HL-60/S4 (cell line): Measurements from ENCODE around the gene FSD1.
"Not testable (repeated sequence)": the region's sequence is repeated elsewhere in the genome, so short reads cannot be mapped to it uniquely, and the experiment has no call there.

Source experiments
- in situ Hi-C: fragments of 300-500 bp; cut with MboI; formaldehyde crosslinking; loops from 2 replicates; pipeline ENCODE4 v1.14.3; 2022; ENCODE audit warnings: low sequenced_read_pairs

Gene FSD1

DNA sequence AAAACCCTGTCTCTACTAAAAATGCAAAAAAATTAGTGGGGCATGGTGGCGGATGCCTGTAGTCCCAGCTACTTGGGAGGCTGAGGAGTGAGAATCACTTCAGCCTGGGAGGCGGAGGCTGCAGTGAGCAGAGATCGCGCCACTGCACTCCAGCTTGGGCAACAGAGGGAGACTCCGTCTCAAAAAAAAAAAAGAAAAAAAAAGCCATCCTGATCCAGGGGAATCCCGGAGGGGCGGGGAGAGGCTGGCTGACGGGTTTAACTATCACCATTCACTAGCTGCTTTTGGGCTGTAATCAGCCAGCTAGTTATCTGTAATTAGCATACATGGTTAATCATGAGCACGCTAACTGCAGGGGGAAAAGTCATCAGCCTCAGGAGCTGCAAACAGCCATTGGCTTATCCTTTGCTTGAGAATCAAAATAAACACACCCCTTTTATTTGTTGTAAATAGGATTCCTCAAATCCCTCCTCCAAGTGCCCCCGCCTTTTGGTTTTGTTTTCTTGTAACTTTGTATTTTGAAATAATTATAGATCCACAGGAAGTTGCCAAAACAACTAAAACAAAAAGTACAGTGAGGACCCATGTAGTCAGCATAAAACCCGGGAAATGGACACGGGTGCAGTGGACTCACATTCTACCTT, 9.6 kb downstream of the FSD1 start:
- in situ Hi-C loops = no loop called here

DNA sequence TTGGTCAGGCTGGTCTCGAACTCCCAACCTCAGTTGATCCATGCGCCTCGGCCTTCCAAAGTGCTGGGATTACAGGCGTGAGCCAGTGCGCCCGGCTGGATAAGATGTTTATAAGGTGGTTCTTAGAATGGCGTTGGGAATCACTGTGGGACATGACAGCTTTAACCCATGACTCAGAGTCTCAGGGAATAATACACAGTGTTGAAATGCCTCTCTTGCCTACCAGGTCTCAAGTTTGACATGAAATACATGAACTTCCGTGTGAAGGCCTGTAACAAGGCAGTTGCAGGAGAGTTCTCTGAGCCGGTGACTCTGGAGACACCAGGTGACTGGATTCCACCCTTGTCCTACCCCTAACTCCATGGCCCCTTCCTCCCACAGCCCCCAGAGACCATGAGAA, 12.6 kb downstream of the FSD1 start:
- in situ Hi-C loops = no loop called here

DNA sequence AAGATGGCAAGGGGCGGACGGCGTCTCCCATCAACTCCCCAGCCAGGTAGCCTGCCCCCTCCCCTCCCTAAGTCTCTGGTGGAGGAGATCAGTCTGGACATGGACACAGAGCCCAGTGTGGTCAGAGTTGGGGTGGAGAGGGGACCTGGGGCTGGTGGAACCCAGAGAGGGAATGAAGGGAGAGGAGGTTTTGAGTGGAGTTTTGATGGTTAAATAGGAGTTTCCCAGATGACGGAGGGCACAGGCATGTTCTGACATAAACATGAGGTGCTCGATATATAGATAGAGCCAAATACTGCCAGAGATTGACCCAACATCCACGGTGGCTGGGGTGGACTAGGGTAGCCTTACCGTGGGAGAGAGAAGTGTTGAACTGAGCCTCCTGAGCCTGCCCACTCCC, 14.1 kb downstream of the FSD1 start:
- in situ Hi-C loops = no loop called here

DNA sequence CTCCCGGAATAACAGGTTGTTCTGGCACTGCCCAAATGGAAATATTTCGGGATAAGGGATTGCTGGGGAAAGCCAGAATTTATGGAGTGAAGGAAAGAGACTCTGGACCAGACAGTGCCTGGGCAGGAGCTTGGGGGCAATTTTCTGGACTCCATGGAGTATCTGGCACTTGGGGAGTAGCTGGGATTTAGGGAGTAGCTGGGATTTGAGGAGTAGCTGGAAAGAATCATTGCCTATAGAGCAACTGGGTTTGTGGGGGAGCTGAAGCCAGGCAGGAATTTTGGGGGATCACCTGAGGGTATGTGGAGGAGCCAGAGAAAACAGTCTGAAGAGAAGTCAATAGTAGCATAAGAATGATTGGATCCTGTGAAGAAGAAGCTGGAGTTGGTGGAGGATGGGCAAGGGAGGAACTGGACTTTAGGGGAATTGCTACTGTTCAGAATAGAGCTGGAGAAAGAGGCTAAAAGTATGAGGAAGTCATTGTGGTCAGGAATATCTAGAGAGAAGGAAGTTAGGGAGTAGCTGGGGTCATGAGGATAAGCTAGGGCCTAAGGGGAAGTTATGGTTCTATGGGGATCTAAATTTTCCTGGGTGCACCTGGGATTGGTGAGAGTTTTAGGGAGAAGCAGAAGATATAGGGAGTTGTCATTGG, 14.8 kb downstream of the FSD1 start:
- in situ Hi-C loops = no loop called here

DNA sequence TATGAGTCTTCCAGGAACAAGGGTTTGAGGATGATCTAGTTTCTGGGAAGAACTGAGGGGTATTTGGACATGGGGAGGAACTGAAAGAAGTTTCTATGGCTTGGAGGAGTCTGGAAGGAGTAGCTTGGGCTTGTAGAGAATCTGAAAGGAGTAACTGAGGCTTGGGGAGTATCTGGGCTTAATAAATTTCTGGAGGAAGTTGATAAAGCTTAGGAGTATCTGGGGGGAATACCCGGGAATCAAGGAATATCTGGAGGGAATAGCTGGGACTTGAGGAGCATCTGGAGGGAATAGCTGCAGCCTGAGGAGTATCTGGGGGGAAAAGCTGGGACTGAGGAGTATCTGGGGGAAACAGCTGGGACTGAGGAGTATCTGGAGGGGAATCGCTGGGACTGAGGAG, 16.0 kb downstream of the FSD1 start:
- in situ Hi-C loops = no loop called here

DNA sequence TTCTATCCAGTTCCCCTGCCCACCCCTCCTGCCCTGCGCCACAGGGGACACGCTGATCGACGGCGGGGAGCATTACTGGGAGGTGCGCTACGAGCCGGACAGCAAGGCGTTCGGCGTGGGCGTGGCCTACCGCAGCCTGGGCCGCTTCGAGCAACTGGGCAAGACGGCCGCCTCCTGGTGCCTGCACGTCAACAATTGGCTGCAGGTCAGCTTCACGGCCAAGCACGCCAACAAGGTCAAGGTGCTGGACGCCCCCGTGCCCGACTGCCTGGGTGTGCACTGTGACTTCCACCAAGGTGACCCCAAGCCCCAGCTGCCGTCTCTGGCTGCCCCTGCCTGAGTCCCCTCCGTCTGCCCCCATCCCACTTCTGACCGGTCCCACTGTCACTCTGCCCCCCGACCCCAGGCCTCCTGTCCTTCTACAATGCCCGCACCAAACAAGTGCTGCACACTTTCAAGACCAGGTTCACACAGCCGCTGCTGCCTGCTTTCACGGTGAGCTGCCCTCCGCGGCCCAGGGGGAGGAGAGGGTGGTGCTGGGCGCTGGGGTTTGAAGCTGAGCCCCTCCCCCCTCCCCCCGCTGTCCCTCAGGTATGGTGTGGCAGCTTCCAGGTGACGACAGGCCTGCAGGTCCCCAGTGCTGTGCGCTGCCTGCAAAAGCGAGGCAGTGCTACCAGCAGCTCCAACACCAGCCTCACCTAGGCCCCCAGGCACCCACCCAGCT, 18.7 kb downstream of the FSD1 start:
- in situ Hi-C loops = no loop called here

DNA sequence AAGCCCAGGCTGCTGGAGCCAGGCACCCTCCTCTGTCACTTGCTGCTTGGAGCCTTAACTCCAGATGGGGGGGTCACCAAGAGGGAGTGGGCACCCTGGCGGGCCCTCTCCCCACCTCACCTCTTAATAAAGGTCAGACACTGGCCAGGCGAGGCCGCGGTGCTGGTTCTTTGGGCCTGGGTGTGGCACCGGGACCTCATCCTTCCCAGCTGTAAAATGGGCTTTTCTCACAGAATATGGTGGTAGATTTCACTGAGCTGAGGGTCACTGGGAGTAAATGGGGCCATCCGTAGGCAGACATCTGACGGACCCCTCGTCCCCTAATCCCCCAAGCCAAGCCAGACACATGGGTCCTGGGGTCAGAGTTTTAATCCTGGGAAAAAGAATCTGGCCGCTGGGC, 19.3 kb downstream of the FSD1 start:
- in situ Hi-C loops = no loop called here

DNA sequence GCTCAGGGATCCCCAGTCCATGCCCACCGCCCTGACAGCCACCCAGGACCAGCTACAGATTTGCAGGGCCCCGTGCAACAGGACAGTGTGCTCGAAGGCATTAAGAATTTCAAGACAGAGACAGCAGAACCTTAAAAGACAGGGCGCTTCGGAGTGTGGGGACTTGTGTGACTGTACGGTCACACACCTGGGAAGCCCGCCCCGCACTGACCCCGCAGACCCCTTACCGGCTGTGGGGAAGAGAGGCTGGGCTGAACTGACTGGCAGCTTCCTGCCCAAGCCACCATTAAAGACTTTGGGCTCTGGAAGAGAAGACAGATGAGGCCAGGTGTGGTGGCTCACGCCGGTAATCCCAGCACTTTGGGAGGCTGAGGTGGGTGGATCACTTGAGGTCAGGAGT, 19.8 kb downstream of the FSD1 start:
- in situ Hi-C loops = no loop called here

DNA sequence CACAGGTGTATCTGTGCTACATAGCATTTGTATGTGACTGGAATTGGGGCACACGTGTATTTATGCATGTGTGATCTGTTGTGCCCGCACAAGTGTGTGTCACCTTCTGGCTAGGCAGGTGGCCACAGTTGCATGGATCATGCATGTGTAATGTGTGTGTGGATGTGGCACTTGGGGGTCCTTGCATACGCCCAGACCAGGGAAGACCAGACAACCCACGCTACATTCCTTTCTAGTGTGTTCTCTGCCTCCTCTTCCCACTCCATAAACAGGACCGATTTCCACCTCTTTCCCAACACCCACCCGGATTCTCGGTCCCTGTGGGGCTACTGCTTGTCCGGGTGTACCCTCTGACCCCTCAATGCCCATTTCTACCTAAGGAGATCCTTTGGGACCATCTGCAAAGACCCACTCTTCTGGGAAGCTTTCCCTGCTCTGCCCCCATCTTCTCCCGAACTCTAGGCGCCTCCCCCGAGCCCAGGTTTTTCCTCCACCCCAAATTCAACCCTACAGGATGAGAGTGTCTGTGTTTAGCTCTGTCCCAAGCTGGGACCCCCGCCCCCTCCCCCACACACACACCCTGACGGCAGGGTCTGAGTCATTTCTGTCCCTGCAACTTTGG, 21.9 kb downstream of the FSD1 start:
- in situ Hi-C loops = no loop called here

DNA sequence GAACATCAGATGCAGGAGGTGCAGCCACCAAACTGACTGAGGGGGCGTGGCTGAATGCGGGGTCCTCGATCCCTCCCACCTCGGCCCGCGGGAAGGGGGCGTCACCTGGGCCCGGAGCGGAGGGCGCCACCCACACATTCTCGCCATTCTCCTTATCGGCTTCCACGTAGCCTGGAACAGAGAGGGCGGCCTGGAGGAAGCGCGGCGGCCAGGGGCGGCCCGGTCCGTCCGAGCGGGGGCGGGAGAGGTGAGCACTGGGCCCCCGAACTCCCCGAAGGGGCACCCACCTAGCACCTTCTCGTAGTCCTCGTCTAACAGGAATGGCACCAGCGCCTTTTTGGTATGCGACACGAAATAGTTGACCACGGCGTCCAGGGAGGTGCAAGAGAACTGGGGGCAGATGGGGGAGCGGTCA, 22.4 kb downstream of the FSD1 start:
- in situ Hi-C loops = no loop called here

DNA sequence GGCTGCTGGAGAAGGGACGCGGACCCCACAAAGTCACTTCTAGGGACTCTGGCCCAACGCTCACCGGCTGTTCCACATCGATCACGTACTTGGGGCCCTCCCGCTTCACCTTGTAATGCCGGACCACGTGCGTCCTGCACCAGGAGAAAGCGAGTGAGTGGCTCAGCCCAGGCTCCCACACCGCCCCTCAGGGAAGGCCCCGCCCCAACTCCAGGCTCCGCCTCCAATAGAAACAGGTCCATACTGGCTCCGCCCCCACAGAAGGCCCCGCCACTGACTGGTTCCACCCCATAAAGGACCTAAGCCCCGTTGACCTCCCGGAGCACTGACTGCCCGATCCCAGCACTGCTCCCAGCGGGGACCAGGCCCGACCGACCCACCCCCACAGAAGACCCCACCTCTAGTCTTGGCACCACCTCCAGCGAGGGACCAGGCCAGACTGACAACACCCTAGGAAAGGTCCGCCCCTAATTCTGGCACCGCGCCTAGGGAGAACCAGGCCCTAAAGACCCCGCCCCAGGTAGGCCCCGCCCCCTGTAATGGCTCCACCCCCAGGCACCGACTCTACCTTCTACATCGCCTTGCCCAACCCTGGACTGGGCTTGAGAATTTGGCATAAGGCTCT, 23.0 kb downstream of the FSD1 start:
- in situ Hi-C loops = no loop called here

DNA sequence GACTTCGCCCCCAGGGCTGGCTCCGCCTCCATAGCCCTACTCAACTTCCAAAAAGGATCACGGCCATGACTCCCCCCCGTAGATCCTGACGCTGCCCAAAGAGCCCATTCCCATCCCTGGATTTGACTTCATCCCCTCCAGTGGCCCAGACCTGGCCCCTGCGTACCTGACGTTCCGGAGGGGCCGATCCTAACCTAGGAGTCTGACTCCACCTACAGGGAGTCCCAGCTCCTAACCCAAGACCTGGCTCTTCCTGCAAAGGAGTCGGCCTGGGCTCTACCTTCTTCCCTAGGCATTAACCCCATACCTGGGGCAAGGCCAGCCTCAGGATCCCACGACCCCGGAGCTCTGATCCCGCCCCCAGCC, 23.5 kb downstream of the FSD1 start:
- in situ Hi-C loops = no loop called here

DNA sequence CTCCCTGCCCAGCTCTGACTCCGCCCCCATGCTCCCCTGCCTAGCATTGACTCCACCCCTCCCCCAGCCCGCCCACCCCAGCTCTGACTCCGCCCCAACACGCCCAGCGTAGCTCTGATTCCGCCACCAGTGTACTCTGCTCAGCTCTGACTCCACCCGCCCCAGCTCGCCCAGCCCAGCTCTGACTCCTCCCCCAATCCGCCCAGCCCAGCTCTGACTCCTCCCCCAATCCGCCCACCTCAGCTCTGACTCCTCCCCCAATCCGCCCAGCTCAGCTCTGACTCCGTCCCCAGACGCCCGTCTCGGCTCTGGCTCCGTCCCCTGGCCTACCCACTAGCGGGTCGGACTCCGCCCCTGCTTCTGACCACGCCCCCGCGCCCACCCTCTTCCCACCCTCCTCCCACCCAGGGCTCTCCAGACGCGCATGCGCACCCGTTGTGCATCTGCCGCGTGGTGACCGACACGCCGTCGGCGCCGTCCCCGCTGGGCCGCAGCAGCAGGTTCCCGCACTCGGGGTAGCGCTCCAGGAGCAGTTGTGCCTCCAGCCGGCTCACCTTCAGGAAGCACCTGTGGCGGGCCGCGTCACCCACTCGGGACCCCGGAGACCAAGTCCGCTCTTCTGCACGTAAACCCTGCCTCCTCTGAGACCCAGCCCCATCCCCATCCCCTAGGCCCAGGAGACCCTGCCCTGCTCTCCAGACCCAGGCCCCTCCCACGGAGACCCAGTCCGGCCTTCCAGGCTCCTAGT, 24.0 kb downstream of the FSD1 start:
- in situ Hi-C loops = no loop called here

DNA sequence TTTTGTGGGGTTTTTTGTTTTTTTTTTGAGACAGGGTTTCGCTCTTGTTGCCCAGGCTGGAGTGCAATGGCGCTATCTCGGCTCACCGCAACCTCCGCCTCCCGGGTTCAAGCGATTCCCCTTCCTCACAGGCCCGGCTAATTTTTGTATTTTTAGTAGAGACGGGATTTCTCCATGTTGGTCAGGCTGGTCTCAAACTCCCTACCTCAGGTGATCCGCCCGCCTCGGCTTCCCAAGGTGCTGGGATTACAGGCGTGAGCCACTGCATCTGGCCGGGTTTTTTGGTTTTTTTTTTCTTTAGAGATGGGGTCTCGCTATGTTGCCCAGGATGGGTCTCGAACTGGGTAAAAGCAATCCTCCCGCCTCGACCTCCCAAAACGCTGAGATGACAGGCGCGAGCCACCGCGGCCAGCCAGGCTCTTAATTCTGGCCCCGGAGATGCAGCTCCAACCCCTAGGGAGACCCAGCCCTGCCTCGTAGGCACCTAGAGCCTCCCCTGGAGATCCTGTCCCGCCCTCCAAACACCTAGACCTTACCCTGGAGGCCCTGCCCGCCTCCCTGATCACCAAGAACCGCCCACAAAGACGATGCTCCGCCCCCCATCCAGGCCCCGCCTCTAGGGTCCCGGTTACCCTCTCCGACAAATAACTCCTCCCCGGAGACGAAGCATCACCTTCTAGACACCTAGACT, 24.7 kb downstream of the FSD1 start:
- in situ Hi-C loops = not testable (repeated sequence)

DNA sequence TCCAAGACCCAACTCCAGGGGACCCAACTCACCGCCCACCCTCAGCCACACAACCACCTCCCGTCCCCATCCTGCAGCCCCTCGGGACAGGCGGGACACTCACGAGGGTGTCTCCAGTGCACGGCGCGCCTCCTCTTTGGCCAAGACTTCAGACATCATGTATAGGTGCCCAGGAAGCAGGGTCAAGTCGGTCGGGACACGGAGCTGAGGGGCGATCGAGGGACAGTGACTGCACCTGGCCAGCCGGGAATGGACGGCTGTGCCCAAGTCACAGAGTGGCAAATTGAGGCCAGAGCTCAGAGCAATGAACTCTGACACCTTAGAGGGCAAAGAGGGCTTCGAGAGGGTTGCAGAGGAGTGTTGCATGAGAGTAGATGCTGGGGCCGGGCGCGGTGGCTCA, 25.5 kb downstream of the FSD1 start:
- in situ Hi-C loops = no loop called here

DNA sequence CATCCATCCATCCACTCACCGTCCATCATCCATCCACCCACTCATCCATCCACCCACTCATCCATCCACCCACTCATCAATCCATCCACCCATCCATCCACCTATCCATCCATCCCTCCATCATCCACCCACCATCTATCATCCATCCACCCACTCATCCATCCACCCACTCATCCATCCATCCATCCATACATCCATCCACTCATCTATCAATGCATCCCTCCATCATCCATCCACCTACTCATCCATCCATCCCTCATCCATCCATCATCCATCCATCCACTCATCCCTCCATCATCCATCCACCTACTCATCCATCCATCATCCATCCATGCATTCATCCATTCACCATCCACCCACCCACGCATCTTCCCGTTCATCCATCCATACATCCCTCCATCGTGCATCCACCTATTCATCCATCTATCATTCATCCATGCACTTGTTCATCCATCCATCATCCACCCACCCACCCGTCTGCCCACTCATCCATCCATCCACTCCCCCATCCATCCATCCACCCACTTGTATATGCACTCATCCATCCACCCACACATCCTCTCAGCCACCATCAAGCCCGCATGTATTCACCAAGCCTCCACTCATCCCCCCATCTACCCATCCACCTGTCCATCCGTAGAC, 30.7 kb downstream of the FSD1 start:
- in situ Hi-C loops = no loop called here

DNA sequence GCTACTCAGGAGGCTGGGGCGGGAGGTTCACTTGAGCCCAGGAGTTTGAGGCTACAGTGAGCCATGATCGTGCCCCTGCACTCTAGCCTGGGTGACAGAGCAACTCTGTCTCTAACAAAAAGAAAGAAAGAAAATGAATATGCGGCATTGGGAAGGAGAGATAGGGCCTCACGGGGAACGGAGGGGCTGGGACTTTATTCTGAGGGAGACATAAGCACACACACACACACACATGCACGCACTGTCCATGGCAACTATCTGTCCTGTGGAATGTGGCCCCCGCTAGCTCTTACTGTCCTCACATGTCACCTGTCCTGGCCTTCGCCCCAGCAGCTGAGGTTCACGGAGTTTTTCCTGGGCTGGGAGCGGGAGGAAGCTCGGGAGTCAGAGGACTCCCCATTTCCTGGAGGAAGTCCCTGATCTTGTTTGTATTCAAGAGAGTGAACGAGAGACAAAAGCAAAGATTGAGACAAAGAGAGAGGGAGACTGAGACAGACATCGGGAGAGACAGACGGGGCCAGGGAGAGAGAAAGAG, 33.6 kb downstream of the FSD1 start:
- in situ Hi-C loops = no loop called here

DNA sequence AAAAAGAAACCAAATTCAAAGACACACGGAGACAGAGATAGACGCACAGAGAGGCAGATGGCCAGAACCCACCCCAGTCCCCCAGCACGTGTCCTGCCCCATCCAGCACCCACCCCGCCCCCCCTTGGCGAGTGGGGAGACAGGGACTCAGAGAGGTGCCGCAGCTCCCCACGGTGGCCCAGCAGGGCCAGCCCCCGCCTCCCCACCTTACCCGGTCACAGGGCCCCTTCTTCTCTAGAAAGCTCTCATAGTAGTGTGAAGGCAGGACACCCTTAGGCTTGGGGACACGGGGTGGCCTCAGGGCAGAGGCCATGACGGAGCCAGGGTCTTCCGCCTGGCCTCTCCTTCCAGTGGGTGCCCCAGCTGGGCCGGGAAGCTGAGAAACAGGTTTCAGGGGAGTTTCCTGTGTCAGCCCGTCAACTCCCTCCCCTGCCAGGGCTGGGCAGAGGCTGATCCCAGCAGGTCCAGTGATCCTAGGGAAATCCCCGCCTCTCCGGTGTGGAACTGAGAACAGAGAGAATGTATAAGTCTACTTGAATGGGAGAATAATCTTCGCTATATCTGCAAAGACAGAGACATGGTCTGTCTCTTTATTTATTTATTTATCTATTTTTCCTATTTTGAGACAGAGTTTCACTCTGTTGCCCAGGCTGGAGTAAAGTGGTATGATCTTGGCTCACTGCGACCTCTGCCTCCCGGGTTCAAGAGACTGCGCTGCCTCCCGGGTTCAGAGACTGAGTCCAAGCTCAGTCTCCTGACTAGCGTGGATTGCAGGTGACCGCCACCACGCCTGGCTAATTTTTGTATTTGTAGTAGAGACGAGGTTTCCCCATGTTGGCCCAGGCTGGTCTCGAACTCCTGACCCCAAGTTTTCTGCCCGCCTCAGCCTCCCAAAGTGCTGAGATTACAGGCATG, 34.3 kb downstream of the FSD1 start, which contains the start of gene STAP2:
TSS of gene STAP2 (minus strand) at position 387 of the 915 bp plus-strand sequence. CDS start at position 313, 74 bp downstream.
- in situ Hi-C loops = no loop called here
